Measurements from ENCODE around the gene MLYCD. TPM values are rescaled to one million over a fixed set of nuclear protein-coding genes. Genes with fewer than 3 reads are reported as not detected.
A peak's percentile ranks its signal among the peaks of the same experiment; 100 is the strongest.

Gene MLYCD
- total RNA-seq, 3 donors from 2014 or later: 9.0 to 13.9 (median 12.2) TPM

GRCh38 chr16:83967838-83968305 lies 69.0 kb downstream of the MLYCD start, which contains the start of gene NECAB2:
TSS of gene NECAB2 (plus strand) at chr16:83968244. CDS start at chr16:83968649, 405 bp downstream.
- DNase-seq (peak in 2 of 3 donors; percentile 43 to 53), ATAC-seq (peak; percentile 54)
- Histone ChIP-seq H3K9me3 (no peaks in the 10 kb centered on the region), H3K4me1 (ENCODE audit: low read depth) (no peaks in the 10 kb centered on the region), H3K36me3 (ENCODE audit: low read depth) (no peaks in the 10 kb centered on the region), H3K4me3 (no peak within 1 kb of the TSS)
- intact Hi-C loops (cut with DNase I, micrococcal nuclease): loop anchor here (5.0 to 10.0 kb wide), 3 partner anchors 94 to 517 kb away; no protein-coding TSS in a partner anchor
- TF ChIP-seq CTCF (IDR thresholded peaks at IDR 0.05): peak; percentile 32

- intact Hi-C loops (cut with DNase I, micrococcal nuclease): loop anchor here (5.0 to 10.0 kb wide), 3 partner anchors 94 to 516 kb away; no protein-coding TSS in a partner anchor
- H3K9me3 ChIP-seq: no peaks in the 10 kb centered on the region
- no peak for TF ChIP-seq CTCF (IDR thresholded peaks at IDR 0.05)
- no peaks in the 10 kb centered on the region for H3K4me1 ChIP-seq (ENCODE audit: low read depth)
- H3K4me3 ChIP-seq: no peak overlapping the region
- no peaks in the 10 kb centered on the region for H3K36me3 ChIP-seq (ENCODE audit: low read depth)
- DNase-seq (no peak), ATAC-seq (no peak)
These were observed 69.5 kb downstream of the MLYCD start for GRCh38 chr16:83968306-83968851.

GRCh38 chr16:83968891-83969649 lies 70.2 kb downstream of the MLYCD start:
- intact Hi-C loops (cut with DNase I, micrococcal nuclease): loop anchor here (5.0 to 10.0 kb wide), 3 partner anchors 93 to 516 kb away; no protein-coding TSS in a partner anchor
- H3K4me1 ChIP-seq (ENCODE audit: low read depth): no peaks in the 10 kb centered on the region
- ATAC-seq (no peak), DNase-seq (no peak)
- H3K9me3 ChIP-seq: no peaks in the 10 kb centered on the region
- no peak overlapping the region for H3K4me3 ChIP-seq
- no peaks in the 10 kb centered on the region for H3K36me3 ChIP-seq (ENCODE audit: low read depth)
- no peak for TF ChIP-seq CTCF (IDR thresholded peaks at IDR 0.05)

GRCh38 chr16:83969771-83970429 lies 71.0 kb downstream of the MLYCD start:
- TF ChIP-seq CTCF (IDR thresholded peaks at IDR 0.05): no peak
- no peak for DNase-seq
- Histone ChIP-seq H3K36me3 (ENCODE audit: low read depth) (no peaks in the 10 kb centered on the region), H3K9me3 (no peaks in the 10 kb centered on the region), H3K4me3 (no peak overlapping the region), H3K4me1 (ENCODE audit: low read depth) (no peaks in the 10 kb centered on the region)
- intact Hi-C loops (cut with DNase I, micrococcal nuclease): loop anchor here (5.0 to 10.0 kb wide), 3 partner anchors 92 to 515 kb away; no protein-coding TSS in a partner anchor
- ATAC-seq: no peak

- ATAC-seq: no peak
- no peak for TF ChIP-seq CTCF (IDR thresholded peaks at IDR 0.05)
- H3K4me1 ChIP-seq (ENCODE audit: low read depth): no peaks in the 10 kb centered on the region
- H3K4me3 ChIP-seq: no peak overlapping the region
- DNase-seq: no peak
- intact Hi-C loops (cut with DNase I, micrococcal nuclease): no loop called here
- H3K9me3 ChIP-seq: no peaks in the 10 kb centered on the region
- no peaks in the 10 kb centered on the region for H3K36me3 ChIP-seq (ENCODE audit: low read depth)
These were observed 71.5 kb downstream of the MLYCD start for GRCh38 chr16:83970430-83970815.

Measured in mucosa of descending colon (tissue), 3 donors.